Hepatocyte (in vitro differentiated cells): Measurements from ENCODE around the gene PLCL1.

Source experiments
- CTCF ChIP-seq: fragments of 200-600 bp; sonication (generic); IDR thresholded peaks from 2 replicates; pipeline ENCODE4 v1.5.1; 2016; ENCODE audit warnings: antibody characterized with exemption, mild to moderate bottlenecking; ENCODE audit not compliant: poor library complexity
- EZH2 ChIP-seq: fragments of 200-600 bp; sonication (generic); IDR thresholded peaks from 2 replicates; pipeline ENCODE4 v1.6.1; 2016; ENCODE audit warnings: antibody characterized with exemption, mild to moderate bottlenecking, borderline replicate concordance

DNA sequence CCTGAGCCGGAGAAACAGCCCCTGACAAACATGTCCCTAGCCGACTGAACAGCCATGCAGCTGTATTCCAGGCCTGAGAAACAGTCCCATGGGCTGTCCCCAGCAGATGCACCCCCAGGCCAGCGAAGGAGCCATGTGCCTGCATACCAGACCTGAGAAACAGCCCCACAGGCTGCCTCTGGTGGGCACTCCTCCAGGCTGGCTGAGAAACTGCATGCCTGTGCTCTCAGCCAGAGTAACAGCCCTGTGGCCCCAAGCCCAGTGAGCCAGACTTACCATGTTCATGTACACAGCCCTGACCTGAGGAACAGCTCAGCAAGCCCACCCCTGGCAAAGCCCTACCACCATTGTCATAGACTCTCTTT lies 44.1 kb upstream of the PLCL1 start:
- TF ChIP-seq CTCF (no peak), EZH2 (no peak)
